Effector memory CD4-positive, alpha-beta T cell (primary cell): ENCODE results near the gene SSC5D.

Experiments
- DNase-seq, 3 donors: peaks; one replicate each; pipeline ENCODE4 v3.0.0-alpha.2; 2020
- H3K27ac ChIP-seq: 2 replicates; pipeline ENCODE4 v1.7.0; 2013; ENCODE audit warnings: mild to moderate bottlenecking, low read length, moderate library complexity; ENCODE audit not compliant: insufficient read depth, poor library complexity, severe bottlenecking
- H3K27me3 ChIP-seq: replicated peaks from 2 replicates; pipeline ENCODE4 v1.7.0; 2013; ENCODE audit warnings: mild to moderate bottlenecking, low read length; ENCODE audit not compliant: insufficient read depth, control insufficient read depth, poor library complexity, severe bottlenecking
- H3K36me3 ChIP-seq: 2 replicates; pipeline ENCODE4 v1.7.0; 2013; ENCODE audit warnings: mild to moderate bottlenecking, low read length, moderate library complexity; ENCODE audit not compliant: control insufficient read depth, insufficient read depth
- H3K4me1 ChIP-seq: 2 replicates; pipeline ENCODE4 v1.7.0; 2013; ENCODE audit warnings: low read length, mild to moderate bottlenecking; ENCODE audit not compliant: control insufficient read depth, insufficient read depth, poor library complexity, severe bottlenecking
- H3K4me3 ChIP-seq: 2 replicates; pipeline ENCODE4 v1.7.0; 2013; ENCODE audit warnings: low read length, low read depth, mild to moderate bottlenecking; ENCODE audit not compliant: insufficient read depth, poor library complexity, severe bottlenecking
- H3K9me3 ChIP-seq: 2 replicates; pipeline ENCODE4 v1.7.0; 2013; ENCODE audit warnings: mild to moderate bottlenecking, low read length, moderate library complexity; ENCODE audit not compliant: control insufficient read depth

SSC5D gene

GRCh38 chr19:55546822-55547614, 58.8 kb downstream of the SSC5D start:
- H3K36me3 ChIP-seq, result no peaks in the 10 kb centered on the region
- no peak for DNase-seq
- H3K4me1 ChIP-seq, result no peaks in the 10 kb centered on the region
- no peaks in the 10 kb centered on the region for H3K9me3 ChIP-seq
- H3K27me3 ChIP-seq, result no peaks in the 10 kb centered on the region
- no peak overlapping the region for H3K27ac ChIP-seq
- no peak overlapping the region for H3K4me3 ChIP-seq

DNA sequence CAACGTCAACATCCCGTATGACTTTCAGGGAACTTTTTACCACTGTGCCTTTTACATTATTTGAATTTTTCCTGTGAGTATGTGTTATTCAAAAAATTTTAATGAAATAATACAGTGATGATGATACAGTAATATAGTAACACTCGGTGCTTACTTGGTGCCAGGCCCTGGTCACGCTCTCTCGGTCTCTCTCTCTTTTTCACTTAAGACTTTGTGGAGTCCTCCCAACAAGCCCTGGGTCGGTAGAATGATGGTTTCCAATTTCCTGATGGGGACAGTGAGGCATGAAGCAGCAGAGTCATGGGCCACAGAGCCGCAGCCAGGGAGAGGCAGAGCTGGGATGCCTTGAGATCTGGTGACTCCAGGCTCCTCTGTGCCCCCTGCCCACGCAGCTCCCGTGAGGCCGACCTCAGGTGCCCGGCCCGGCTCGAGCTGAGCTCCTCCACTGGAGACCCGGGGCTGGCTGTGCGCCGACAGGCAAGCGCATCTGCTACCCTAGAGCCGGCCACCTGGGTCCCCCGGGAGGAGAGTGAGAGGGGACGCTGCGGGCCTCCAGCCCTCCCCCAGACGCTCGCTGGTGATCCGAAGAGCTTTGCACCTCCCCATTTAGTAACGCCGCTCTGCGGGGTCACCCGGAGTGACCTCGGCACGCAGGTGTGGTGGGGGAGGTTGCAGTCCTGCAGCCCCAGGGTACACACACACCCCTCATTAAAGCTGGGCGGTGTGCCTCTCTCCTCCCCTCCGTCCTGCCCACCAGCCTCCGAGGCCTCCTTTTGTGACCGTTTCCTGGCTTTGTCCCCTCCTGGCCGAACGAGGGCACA, 61.5 kb downstream of the SSC5D start:
- H3K9me3 ChIP-seq, result no peaks in the 10 kb centered on the region
- H3K4me1 ChIP-seq, result no peaks in the 10 kb centered on the region
- H3K27ac ChIP-seq, result no peak overlapping the region
- no peaks in the 10 kb centered on the region for H3K36me3 ChIP-seq
- H3K4me3 ChIP-seq, result no peak overlapping the region
- no peaks in the 10 kb centered on the region for H3K27me3 ChIP-seq
- DNase-seq, result no peak

DNA sequence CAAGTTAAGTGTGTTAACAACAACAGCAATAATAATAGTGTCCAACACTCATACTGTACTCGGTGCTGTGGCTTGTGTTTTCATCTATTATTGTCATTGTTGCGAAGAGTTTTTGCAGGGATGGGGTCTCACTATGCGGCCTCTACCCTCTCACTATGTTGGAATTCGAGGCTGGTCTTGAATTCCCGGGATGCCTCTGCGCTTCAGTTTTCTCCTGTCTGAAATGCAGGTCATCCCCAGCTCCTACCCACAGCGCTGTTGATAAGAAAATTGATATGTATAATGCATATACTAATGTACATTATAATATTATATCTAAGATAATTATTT, 62.0 kb downstream of the SSC5D start:
- Histone ChIP-seq H3K9me3 (no peaks in the 10 kb centered on the region), H3K36me3 (no peaks in the 10 kb centered on the region), H3K27ac (no peak overlapping the region), H3K27me3 (no peaks in the 10 kb centered on the region), H3K4me1 (no peaks in the 10 kb centered on the region), H3K4me3 (no peak overlapping the region)
- no peak for DNase-seq

- DNase-seq, result no peak
Observed at GRCh38 chr19:55552206-55552605, 64.0 kb downstream of the SSC5D start.

DNA sequence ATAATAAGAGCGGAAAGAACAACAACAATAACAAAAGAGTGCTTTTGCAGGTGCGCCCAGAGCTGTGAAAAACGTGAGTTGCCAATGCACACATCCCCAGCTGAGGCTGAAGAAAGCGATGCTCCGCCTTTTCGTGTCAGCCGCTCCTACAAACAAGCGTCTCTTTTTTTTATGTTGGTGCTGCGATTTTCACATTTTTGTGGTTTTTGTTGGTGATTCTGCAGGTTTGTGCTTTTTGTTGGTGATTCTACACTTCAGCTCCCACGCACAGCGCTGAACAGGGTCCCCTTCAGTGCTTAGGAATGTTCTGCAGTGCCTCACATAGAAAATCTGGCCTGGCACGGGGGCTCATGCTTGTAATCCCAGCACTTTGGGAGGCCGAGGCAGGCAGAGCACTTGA, 64.4 kb downstream of the SSC5D start:
- no peak overlapping the region for H3K27ac ChIP-seq
- no peaks in the 10 kb centered on the region for H3K27me3 ChIP-seq
- H3K4me1 ChIP-seq, result no peaks in the 10 kb centered on the region
- no peaks in the 10 kb centered on the region for H3K9me3 ChIP-seq
- H3K36me3 ChIP-seq, result no peaks in the 10 kb centered on the region
- no peak for DNase-seq
- H3K4me3 ChIP-seq, result no peak overlapping the region

More at GRCh38 chr19:55552206-55552605, 64.0 kb downstream of the SSC5D start:
- no peaks in the 10 kb centered on the region for H3K9me3 ChIP-seq
- H3K27me3 ChIP-seq, result no peaks in the 10 kb centered on the region
- no peak overlapping the region for H3K27ac ChIP-seq
- no peaks in the 10 kb centered on the region for H3K36me3 ChIP-seq
- no peak overlapping the region for H3K4me3 ChIP-seq
- H3K4me1 ChIP-seq, result no peaks in the 10 kb centered on the region

DNA sequence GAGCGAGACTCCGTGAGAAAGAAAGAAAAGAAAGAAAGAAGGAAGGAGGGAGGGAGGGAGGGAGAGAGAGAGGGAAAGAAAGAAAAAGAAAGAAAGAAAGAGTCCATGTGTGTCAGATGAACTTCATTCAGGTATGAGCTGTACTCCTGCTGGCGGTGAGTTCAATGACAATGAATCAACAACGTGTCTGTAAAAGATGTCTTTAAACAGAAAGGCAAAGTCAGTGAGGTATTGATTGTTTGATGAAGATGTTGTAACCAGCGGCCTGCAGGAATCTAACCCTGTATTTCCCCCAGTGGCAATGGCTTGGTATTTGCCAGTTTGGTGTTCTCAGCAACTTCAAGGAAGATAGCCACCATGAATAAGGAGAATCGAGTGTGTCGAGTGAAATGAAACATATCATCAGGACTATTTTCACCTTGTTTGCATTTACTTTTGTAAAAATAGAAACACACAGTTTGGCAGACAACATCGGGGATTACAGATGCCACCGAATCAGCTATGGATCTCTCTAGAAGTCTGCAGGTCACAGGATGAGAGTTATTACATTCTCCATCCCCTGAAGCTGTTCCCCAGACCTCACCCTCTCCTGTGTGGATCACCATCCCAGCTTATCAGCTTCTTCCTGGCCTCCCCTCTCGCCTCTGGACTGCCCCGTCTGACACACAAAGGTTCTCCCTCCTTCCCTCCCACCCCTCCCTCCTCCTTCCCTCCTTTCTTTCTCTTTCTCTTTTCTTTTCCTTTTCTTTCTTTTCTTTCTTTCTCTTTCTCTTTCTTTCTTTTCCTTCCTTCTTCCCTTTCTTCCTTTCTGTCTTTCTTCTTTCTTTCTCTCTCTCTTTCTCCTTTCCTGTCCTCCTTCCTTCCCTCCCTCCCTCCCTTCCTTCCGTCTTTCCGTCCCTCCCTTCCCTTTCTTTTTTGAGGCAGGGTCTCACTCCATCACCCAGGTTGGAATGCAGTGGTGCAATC, 65.3 kb downstream of the SSC5D start:
- Histone ChIP-seq H3K27ac (no peak overlapping the region), H3K4me1 (no peaks in the 10 kb centered on the region), H3K27me3 (no peaks in the 10 kb centered on the region), H3K36me3 (no peaks in the 10 kb centered on the region), H3K4me3 (no peak overlapping the region), H3K9me3 (no peaks in the 10 kb centered on the region)
- no peak for DNase-seq

GRCh38 chr19:55554302-55554701, 66.1 kb downstream of the SSC5D start:
- Histone ChIP-seq H3K4me3 (no peak overlapping the region), H3K4me1 (no peaks in the 10 kb centered on the region), H3K36me3 (no peaks in the 10 kb centered on the region), H3K27me3 (no peaks in the 10 kb centered on the region), H3K9me3 (no peaks in the 10 kb centered on the region), H3K27ac (no peak overlapping the region)
- DNase-seq, result no peak

- DNase-seq, result no peak
- no peak overlapping the region for H3K27ac ChIP-seq
- H3K36me3 ChIP-seq, result no peaks in the 10 kb centered on the region
- H3K4me3 ChIP-seq, result no peak overlapping the region
- H3K9me3 ChIP-seq, result no peaks in the 10 kb centered on the region
- no peaks in the 10 kb centered on the region for H3K27me3 ChIP-seq
- H3K4me1 ChIP-seq, result no peaks in the 10 kb centered on the region
Observed at GRCh38 chr19:55554741-55555152, 66.5 kb downstream of the SSC5D start.

- Histone ChIP-seq H3K36me3 (no peaks in the 10 kb centered on the region), H3K27ac (no peak overlapping the region), H3K9me3 (no peaks in the 10 kb centered on the region), H3K27me3 (peaks cover 2% of the 10 kb centered on the region), H3K4me3 (no peak overlapping the region), H3K4me1 (no peaks in the 10 kb centered on the region)
- DNase-seq, result no peak
Observed at GRCh38 chr19:55559684-55560083, 71.4 kb downstream of the SSC5D start.
